ENCODE data around the gene SLC5A8. TPM values are rescaled to one million over a fixed set of nuclear protein-coding genes. Genes with fewer than 3 reads are reported as not detected.
A peak's percentile ranks its signal among the peaks of the same experiment; 100 is the strongest.
"Not testable (repeated sequence)": the region's sequence is repeated elsewhere in the genome, so short reads cannot be mapped to it uniquely, and the experiment has no call there.

The SLC5A8 gene
- polyA plus RNA-seq, 4 donors = 31.3 to 45.0 (median 35.1) TPM

- DNase-seq (ENCODE audit: low read depth in 4 of 4, low spot score in 3 of 4) = no peak
Measured at GRCh38 chr12:101173197-101173749, 36.8 kb downstream of the SLC5A8 start.

GRCh38 chr12:101172316-101172715 is 37.7 kb downstream of the SLC5A8 start:
- no peak for DNase-seq (ENCODE audit: low read depth in 4 of 4, low spot score in 3 of 4)

GRCh38 chr12:101168001-101168400 is 42.0 kb downstream of the SLC5A8 start:
- DNase-seq (ENCODE audit: low read depth in 4 of 4, low spot score in 3 of 4) = no peak

GRCh38 chr12:101166866-101167265 is 43.2 kb downstream of the SLC5A8 start:
- DNase-seq (ENCODE audit: low read depth in 4 of 4, low spot score in 3 of 4) = no peak

- DNase-seq (ENCODE audit: low read depth in 4 of 4, low spot score in 3 of 4) = no peak
Measured at GRCh38 chr12:101165319-101165718, 44.7 kb downstream of the SLC5A8 start.

- DNase-seq (ENCODE audit: low read depth in 4 of 4, low spot score in 3 of 4) = not testable (repeated sequence)
Measured at GRCh38 chr12:101145777-101146431, 64.1 kb downstream of the SLC5A8 start.

GRCh38 chr12:101127521-101128219 is 82.4 kb downstream of the SLC5A8 start:
- peak in 2 of 4 donors; percentile 3 to 5 for DNase-seq (ENCODE audit: low read depth in 4 of 4, low spot score in 3 of 4)

- no peak for DNase-seq (ENCODE audit: low read depth in 4 of 4, low spot score in 3 of 4)
Measured at GRCh38 chr12:101117842-101118241, 92.2 kb downstream of the SLC5A8 start.

- no peak for DNase-seq (ENCODE audit: low read depth in 4 of 4, low spot score in 3 of 4)
Measured at GRCh38 chr12:101116911-101117310, 93.1 kb downstream of the SLC5A8 start.

- DNase-seq (ENCODE audit: low read depth in 4 of 4, low spot score in 3 of 4) = no peak
Measured at GRCh38 chr12:101115326-101115725, 94.7 kb downstream of the SLC5A8 start.

GRCh38 chr12:101111441-101111840 is 98.6 kb downstream of the SLC5A8 start:
- no peak for DNase-seq (ENCODE audit: low read depth in 4 of 4, low spot score in 3 of 4)

- no peak for DNase-seq (ENCODE audit: low read depth in 4 of 4, low spot score in 3 of 4)
Measured at GRCh38 chr12:101110866-101111265, 99.2 kb downstream of the SLC5A8 start.

GRCh38 chr12:101108130-101108529 is 101.9 kb downstream of the SLC5A8 start:
- DNase-seq (ENCODE audit: low read depth in 4 of 4, low spot score in 3 of 4) = no peak

- no peak for DNase-seq (ENCODE audit: low read depth in 4 of 4, low spot score in 3 of 4)
Measured at GRCh38 chr12:101107032-101107763, 102.8 kb downstream of the SLC5A8 start.

Other genes with a start within 250 kb of the SLC5A8 start
- 10 to 100 TPM; 16.0 to 18.9 (median 18.2) TPM for gene UTP20, start 69.9 kb upstream of the SLC5A8 start, polyA plus RNA-seq (ENCODE audit: insufficient read length in 4 of 4)
- 100 to 1,000 TPM; 126 to 163 (median 158) TPM for gene ARL1, start 197.5 kb upstream of the SLC5A8 start, polyA plus RNA-seq (ENCODE audit: insufficient read length in 4 of 4)

All from right renal pelvis (tissue), 4 donors.